ENCODE measurements around the gene MRAP. TPM values are rescaled to one million over a fixed set of nuclear protein-coding genes. Genes with fewer than 3 reads are reported as not detected.

Gene MRAP
- total RNA-seq, 1 donor = not detected

GRCh38 chr21:32346951-32347350, 48.3 kb downstream of the MRAP start:
- no peak for DNase-seq (ENCODE audit: low read depth)
- H3K4me3 ChIP-seq (ENCODE audit: low read depth, low read length) = no peak overlapping the region
- TF ChIP-seq CTCF (IDR thresholded peaks at IDR 0.05; ENCODE audit: insufficient read depth, low read length) = no peak

- DNase-seq (ENCODE audit: low read depth) = no peak
- TF ChIP-seq CTCF (IDR thresholded peaks at IDR 0.05; ENCODE audit: insufficient read depth, low read length) = no peak
- no peak overlapping the region for H3K4me3 ChIP-seq (ENCODE audit: low read depth, low read length)
These were observed 48.7 kb downstream of the MRAP start for GRCh38 chr21:32347351-32347750.

GRCh38 chr21:32347977-32348376, 49.3 kb downstream of the MRAP start:
- DNase-seq (ENCODE audit: low read depth) = no peak
- TF ChIP-seq CTCF (IDR thresholded peaks at IDR 0.05; ENCODE audit: insufficient read depth, low read length) = no peak
- no peak overlapping the region for H3K4me3 ChIP-seq (ENCODE audit: low read depth, low read length)

- no peak overlapping the region for H3K4me3 ChIP-seq (ENCODE audit: low read depth, low read length)
- TF ChIP-seq CTCF (IDR thresholded peaks at IDR 0.05; ENCODE audit: insufficient read depth, low read length) = no peak
- no peak for DNase-seq (ENCODE audit: low read depth)
These were observed 50.1 kb downstream of the MRAP start for GRCh38 chr21:32348604-32349332.

GRCh38 chr21:32349333-32349944, 50.8 kb downstream of the MRAP start:
- no peak for TF ChIP-seq CTCF (IDR thresholded peaks at IDR 0.05; ENCODE audit: insufficient read depth, low read length)
- no peak for DNase-seq (ENCODE audit: low read depth)
- H3K4me3 ChIP-seq (ENCODE audit: low read depth, low read length) = no peak overlapping the region

GRCh38 chr21:32350211-32350980, 51.7 kb downstream of the MRAP start:
- TF ChIP-seq CTCF (IDR thresholded peaks at IDR 0.05; ENCODE audit: insufficient read depth, low read length) = no peak
- DNase-seq (ENCODE audit: low read depth) = no peak
- H3K4me3 ChIP-seq (ENCODE audit: low read depth, low read length) = no peak overlapping the region
